Cardiac fibroblast (primary cell): ENCODE results near the gene PSMB2.
"Not testable (repeated sequence)": the region's sequence is repeated elsewhere in the genome, so short reads cannot be mapped to it uniquely, and the experiment has no call there.

Source experiments
- DNase-seq, 2 donors: peaks; one replicate each; pipeline versions ENCODE4 v3.0.0 to v3.0.0-alpha.2; 2010; ENCODE audit warnings: low read depth in 2 of 2
- H3K4me3 ChIP-seq, 2 donors: replicated peaks in 1 of 2; 1 replicate in 1 of 2; 2 replicates in 1 of 2; pipeline ENCODE4 v1.5.1; 2011; ENCODE audit warnings: low read depth in 2 of 2, low read length in 2 of 2, mild to moderate bottlenecking in 2 of 2, moderate library complexity in 1 of 2
- TF ChIP-seq, protein P1 (sequence below): IDR thresholded peaks from one replicate; pipeline ENCODE4 v1.5.1; 2011; ENCODE audit warnings: low read depth, mild to moderate bottlenecking, low read length, inconsistent platforms

The PSMB2 gene

DNA sequence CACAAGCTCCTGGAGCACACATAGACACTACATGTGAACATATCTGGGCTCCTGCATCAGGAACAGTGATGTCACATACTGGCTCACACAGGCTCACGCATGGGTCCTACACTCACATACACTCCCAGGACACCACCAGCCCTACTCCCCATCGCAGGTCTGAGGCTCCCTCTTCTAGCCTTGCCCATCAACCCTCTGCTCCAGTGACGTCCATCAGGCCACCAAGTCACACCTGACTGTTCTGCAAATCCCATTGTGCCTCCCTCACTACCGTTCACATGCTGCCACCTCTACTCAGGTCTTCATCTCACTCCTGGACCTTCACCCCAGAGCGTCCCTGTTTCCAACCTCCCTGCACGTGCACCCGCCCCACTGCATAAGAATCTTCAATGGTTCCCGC lies 50.1 kb downstream of the PSMB2 start:
- H3K4me3 ChIP-seq, result no peak overlapping the region
- TF ChIP-seq, protein P1, sequence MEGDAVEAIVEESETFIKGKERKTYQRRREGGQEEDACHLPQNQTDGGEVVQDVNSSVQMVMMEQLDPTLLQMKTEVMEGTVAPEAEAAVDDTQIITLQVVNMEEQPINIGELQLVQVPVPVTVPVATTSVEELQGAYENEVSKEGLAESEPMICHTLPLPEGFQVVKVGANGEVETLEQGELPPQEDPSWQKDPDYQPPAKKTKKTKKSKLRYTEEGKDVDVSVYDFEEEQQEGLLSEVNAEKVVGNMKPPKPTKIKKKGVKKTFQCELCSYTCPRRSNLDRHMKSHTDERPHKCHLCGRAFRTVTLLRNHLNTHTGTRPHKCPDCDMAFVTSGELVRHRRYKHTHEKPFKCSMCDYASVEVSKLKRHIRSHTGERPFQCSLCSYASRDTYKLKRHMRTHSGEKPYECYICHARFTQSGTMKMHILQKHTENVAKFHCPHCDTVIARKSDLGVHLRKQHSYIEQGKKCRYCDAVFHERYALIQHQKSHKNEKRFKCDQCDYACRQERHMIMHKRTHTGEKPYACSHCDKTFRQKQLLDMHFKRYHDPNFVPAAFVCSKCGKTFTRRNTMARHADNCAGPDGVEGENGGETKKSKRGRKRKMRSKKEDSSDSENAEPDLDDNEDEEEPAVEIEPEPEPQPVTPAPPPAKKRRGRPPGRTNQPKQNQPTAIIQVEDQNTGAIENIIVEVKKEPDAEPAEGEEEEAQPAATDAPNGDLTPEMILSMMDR, result no peak
- no peak for DNase-seq

DNA sequence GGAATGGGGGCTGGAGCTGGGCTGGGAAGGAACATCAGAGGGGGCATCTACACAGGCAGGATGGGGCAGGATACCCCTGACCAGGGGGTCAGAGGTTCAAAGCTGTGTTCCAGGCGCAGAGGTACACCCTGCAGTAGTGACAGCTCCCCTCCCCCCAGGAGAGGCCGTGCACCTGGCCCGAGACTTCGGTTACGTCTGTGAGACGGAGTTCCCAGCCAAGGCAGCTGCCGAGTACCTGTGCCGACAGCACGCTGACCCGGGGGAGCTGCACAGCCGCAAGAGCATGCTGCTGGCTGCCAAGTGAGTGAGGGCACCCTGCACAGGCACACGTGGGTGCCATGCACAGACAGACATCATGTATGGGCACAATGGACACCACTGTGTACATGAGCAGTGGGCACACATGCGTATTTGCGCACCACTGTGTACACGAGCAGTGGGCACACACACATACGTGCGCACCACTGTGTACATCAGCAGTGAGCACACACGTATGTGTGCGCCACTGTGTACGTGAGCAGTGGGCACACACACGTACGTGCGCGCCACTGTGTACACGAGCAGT lies 50.8 kb downstream of the PSMB2 start:
- no peak overlapping the region for H3K4me3 ChIP-seq
- TF ChIP-seq, protein P1, result no peak
- no peak for DNase-seq

DNA sequence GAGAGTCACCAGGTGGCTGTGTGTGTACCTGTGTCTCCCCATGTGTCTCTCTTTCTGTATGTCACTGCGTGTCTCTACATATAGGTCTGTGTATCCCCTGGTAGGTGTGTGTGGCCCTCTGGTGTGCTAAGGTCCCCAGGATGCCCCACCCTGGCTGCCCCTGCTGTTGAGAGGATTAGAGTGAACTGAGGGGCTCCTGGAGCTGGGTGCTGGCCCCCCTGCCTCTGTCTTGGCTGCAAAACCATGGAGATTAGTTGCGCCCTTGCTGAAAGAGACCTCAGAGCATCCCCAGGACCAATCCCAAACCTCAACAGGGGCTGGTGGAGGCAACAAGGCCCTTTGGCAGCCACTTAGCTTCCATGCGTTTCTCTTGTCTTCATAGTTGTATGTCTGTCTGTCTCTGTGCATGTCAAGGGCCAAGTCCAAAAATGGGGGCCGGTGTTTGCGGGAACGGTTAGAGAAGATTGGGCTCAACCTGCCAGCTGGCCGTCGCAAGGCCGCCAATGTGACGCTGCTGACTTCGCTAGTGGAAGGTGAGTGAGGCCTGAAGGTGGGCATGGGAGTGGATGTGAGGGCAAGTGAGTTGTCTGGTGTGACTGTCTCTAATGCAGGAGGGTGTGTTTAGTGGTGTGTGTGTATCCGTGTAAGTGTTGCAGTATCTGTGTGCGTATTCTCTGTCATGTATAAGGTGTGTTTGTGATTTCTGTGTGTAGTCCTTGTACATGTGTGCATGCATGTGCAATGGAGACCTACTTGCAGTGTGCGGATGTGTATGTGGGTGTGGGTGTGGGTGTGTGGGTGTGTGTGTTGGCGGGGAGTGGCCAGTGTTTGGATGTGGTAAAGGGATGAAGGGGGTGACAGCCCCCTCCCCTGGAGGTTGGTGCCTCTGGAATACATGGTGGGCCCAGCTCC lies 51.6 kb downstream of the PSMB2 start:
- no peak for DNase-seq
- TF ChIP-seq, protein P1, result no peak
- H3K4me3 ChIP-seq, result no peak overlapping the region

DNA sequence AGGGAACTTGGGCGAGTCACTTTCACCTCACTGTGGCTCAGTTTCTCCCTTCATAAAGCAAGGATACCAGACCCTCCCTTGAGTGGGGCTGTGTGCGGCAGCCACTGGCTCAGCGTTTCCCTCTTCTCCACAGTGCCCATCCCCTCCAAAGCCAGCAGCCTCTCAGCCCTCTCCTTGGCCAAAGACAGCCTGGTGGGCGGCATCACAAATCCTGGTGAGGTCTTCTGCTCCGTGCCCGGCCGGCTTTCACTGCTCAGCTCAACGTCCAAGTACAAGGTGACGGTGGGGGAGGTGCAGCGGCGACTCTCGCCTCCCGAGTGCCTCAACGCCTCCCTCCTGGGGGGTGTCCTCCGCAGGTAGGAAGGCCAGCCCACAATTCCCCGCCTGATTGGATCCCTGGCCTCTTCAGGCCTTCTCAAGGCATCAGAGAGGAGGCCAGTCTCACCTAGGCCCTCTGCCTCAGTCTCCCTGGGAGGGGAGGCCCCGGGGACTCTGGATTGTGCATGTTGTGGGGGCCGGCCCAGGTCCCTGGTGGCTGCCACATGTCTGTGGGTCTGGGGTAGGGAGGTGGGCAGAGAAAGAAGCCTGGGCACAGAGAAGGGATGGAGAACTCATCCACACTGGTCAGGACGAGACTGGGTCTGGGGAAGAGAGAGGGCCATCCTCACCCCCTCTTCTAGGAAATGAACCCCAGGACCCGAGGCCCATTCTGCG lies 53.0 kb downstream of the PSMB2 start:
- no peak for DNase-seq
- H3K4me3 ChIP-seq, result no peak overlapping the region
- TF ChIP-seq, protein P1, result no peak

DNA sequence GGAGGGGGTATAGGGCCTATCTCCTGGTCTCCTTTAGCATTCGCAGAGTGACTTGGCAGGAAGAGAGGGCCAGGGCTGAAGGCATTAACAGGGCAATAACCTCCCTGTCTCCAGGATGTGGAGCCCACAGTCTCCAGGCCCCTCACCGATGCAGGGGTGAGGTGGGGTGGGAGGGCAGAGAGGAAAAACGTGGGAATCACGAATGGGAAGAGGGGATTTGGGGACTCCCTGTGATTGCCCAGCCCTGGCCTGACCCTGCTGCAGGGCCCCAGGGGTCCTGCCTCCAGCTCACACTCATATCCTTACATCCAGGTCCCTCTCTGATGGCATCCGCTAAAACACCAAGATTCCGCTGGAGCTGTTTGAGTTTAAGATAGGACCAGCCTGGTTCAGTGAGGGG lies 53.6 kb downstream of the PSMB2 start:
- DNase-seq, result no peak
- H3K4me3 ChIP-seq, result no peak overlapping the region
- TF ChIP-seq, protein P1, result no peak

DNA sequence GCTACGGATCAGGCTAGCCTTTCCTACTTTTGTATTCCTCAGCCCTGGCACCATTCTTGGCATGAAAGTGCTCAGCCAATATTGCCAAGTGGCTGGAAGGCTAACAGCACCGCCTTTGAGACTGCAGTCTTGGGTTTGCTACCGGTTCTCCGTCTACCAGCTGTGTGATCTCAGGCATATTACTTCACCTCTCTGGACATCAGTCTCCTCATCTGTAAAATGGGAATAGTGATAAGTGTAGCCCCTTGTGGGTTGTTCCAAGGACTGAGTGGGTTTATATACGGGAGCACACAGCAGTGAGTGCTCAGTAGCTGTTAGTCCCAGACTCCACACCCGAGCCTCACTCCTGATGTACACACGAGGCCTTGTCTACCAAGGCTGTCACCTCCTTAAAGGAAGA lies 54.5 kb downstream of the PSMB2 start:
- no peak overlapping the region for H3K4me3 ChIP-seq
- no peak for DNase-seq
- TF ChIP-seq, protein P1, result no peak

DNA sequence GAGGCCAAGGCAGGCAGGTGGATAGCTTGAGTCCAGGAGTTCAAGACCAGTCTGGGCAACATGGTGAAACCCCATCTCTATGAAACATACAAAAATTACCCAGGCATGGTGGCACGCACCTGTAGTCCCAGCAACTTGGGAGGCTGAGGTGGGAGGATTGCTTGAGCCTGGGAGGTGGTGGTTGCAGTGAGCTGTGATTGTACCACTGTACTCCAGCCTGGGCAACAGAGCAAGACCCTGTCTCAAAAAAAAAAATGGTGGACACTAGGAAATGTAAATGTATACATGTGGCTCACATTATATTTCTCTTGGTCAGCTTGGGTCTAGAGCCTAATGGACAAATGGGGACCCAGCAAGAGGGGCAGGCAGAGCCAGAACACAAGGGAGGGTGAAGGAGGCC lies 55.5 kb downstream of the PSMB2 start:
- DNase-seq, H3K4me3 ChIP-seq: not testable (repeated sequence)
